Measurements from ENCODE around the gene CD247. TPM values are rescaled to one million over a fixed set of nuclear protein-coding genes. Genes with fewer than 3 reads are reported as not detected.

Gene CD247
- total and polyA plus RNA-seq, 2 of the 4 experiments (the other 2 are of a cell fraction), result not detected

DNA sequence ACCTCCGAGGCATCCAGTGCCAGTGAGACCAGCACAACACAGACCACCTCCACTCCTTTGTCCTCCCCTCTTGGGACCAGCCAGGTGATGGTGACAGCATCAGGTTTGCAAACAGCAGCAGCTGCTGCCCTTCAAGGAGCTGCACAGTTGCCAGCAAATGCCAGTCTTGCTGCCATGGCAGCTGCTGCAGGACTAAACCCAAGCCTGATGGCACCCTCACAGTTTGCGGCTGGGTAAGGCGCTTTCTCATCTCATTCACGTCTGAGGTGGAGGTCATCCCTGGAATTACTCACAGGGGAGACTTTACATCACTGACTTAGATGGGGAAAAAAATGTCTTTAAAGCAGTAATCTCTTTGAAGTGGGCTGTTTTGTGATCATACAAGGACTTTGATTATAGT, 106.3 kb downstream of the CD247 start:
- no peak for DNase-seq
- no peaks in the 10 kb centered on the region for H4K20me1 ChIP-seq (ENCODE audit: insufficient read depth, low read length)
- CTCF ChIA-PET, result interaction anchor here (0.6 kb wide), 1 partner anchor 1613 kb away, joined by 3 read pairs; no protein-coding TSS in a partner anchor
- ATAC-seq (ENCODE audit: low read depth), result no peak
- H3K27me3 ChIP-seq (ENCODE audit: control insufficient read depth, insufficient read depth, low read length), result no peaks in the 10 kb centered on the region
- dilution Hi-C loops (cut with HindIII; ENCODE audit: low sequenced_read_pairs, unreplicated experiment) (no loop called here), in situ Hi-C loops (cut with MboI; ENCODE audit: low sequenced_read_pairs) (no loop called here), intact Hi-C loops (cut with micrococcal nuclease) (no loop called here)
- peaks cover 13% of the 10 kb centered on the region for H3K36me3 ChIP-seq (ENCODE audit: control insufficient read depth, insufficient read depth, low read length)
- no peak overlapping the region for H3K14ac ChIP-seq (replicated peaks; ENCODE audit: low read depth, low read length)
- no peak overlapping the region for H3K56ac ChIP-seq (ENCODE audit: extremely low read depth, insufficient read depth, low read length)
- no peak overlapping the region for H3K4me3 ChIP-seq (ENCODE audit: insufficient read depth, low read depth, low read length)
- BruUV-seq (replicated peaks), result no TSS peak
- no peak overlapping the region for H2BK120ac ChIP-seq (ENCODE audit: low read depth, low read length)
- no peak overlapping the region for H2BK5ac ChIP-seq (ENCODE audit: low read depth, low read length, poor library complexity, severe bottlenecking)
- H4K8ac ChIP-seq (ENCODE audit: low read depth in 2 of 2, low read length in 2 of 2), result no peak overlapping the region
- H3K18ac ChIP-seq (ENCODE audit: low read depth, low read length), result no peak overlapping the region
- H3K4me1 ChIP-seq (ENCODE audit: control insufficient read depth, insufficient read depth, low read length), result no peaks in the 10 kb centered on the region
- H2BK20ac ChIP-seq (ENCODE audit: low read depth, low read length), result no peak overlapping the region
- no peaks in the 10 kb centered on the region for H3K9me1 ChIP-seq (ENCODE audit: insufficient read depth, low read length)
- no peak overlapping the region for H4K91ac ChIP-seq (ENCODE audit: insufficient read depth, low read depth, low read length)
- H2BK15ac ChIP-seq (ENCODE audit: low read depth, low read length), result no peak overlapping the region
- H2AK9ac ChIP-seq (replicated peaks; ENCODE audit: low read depth, low read length, poor library complexity), result no peak overlapping the region
- WGBS, 2 experiments (ENCODE audit: extremely low coverage in 2 of 2, insufficient read length in 1 of 2), result no CpG with 5 or more reads among the region's 4 CpGs
- H3K23ac ChIP-seq (ENCODE audit: low read depth, low read length), result no peak overlapping the region
- H3K4ac ChIP-seq (ENCODE audit: low read depth, low read length), result no peak overlapping the region
- H3K9ac ChIP-seq (ENCODE audit: low read depth, low read length), result no peak overlapping the region
- H4K5ac ChIP-seq (ENCODE audit: low read depth, low read length), result no peak overlapping the region
- H2AFZ ChIP-seq (replicated peaks; ENCODE audit: low read length, poor library complexity), result no peak overlapping the region
- POLR2A ChIA-PET (ENCODE audit: unreplicated experiment), result no interaction called here
- H3K4me2 ChIP-seq (ENCODE audit: low read depth, low read length), result no peak overlapping the region
- no peaks in the 10 kb centered on the region for H3K79me1 ChIP-seq (ENCODE audit: low read depth in 1 of 2, low read length in 2 of 2)
- H2AK5ac ChIP-seq (ENCODE audit: low read depth, low read length), result no peak overlapping the region
- no peaks in the 10 kb centered on the region for H3K9me3 ChIP-seq (ENCODE audit: control insufficient read depth, insufficient read depth, low read length)
- no peak overlapping the region for H3K27ac ChIP-seq (ENCODE audit: insufficient read depth, low read length)
- TF ChIP-seq CHD1 (IDR thresholded peaks at IDR 0.05; ENCODE audit: low read depth, low read length) (no peak), MAFK (IDR thresholded peaks at IDR 0.05; ENCODE audit: low read depth, low read length) (no peak), BHLHE40 (IDR thresholded peaks at IDR 0.05; ENCODE audit: low read depth, low read length) (no peak), NFE2L2 (IDR thresholded peaks at IDR 0.05; ENCODE audit: low read depth, low read length) (no peak), MXI1 (IDR thresholded peaks at IDR 0.05; ENCODE audit: borderline replicate concordance, low read depth, low read length) (no peak), FOS (IDR thresholded peaks at IDR 0.05; ENCODE audit: low read depth, low read length) (no peak), RAD21 (IDR thresholded peaks at IDR 0.05; ENCODE audit: low read length) (no peak), POLR2A (IDR thresholded peaks at IDR 0.05; ENCODE audit: low read depth, low read length) (no peak), MAZ (IDR thresholded peaks at IDR 0.05; ENCODE audit: borderline replicate concordance, low read depth, low read length) (no peak), RFX5 (IDR thresholded peaks at IDR 0.05; ENCODE audit: low read depth, low read length) (no peak), SMC3 (IDR thresholded peaks at IDR 0.05; ENCODE audit: low read depth, low read length) (no peak), CEBPB (IDR thresholded peaks at IDR 0.05; ENCODE audit: low read depth, low read length) (no peak)
- TF ChIP-seq, protein P1, sequence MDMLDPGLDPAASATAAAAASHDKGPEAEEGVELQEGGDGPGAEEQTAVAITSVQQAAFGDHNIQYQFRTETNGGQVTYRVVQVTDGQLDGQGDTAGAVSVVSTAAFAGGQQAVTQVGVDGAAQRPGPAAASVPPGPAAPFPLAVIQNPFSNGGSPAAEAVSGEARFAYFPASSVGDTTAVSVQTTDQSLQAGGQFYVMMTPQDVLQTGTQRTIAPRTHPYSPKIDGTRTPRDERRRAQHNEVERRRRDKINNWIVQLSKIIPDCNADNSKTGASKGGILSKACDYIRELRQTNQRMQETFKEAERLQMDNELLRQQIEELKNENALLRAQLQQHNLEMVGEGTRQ (IDR thresholded peaks at IDR 0.05; ENCODE audit: low read depth, low read length), result no peak
- TF ChIP-seq, protein P2, sequence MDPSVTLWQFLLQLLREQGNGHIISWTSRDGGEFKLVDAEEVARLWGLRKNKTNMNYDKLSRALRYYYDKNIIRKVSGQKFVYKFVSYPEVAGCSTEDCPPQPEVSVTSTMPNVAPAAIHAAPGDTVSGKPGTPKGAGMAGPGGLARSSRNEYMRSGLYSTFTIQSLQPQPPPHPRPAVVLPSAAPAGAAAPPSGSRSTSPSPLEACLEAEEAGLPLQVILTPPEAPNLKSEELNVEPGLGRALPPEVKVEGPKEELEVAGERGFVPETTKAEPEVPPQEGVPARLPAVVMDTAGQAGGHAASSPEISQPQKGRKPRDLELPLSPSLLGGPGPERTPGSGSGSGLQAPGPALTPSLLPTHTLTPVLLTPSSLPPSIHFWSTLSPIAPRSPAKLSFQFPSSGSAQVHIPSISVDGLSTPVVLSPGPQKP (IDR thresholded peaks at IDR 0.05; ENCODE audit: borderline replicate concordance, low read depth, low read length), result no peak
